GM21381 (cell line): ENCODE results near the gene NRXN3.

Experiments used
- ATAC-seq: cut with Tn5 transposase; IDR thresholded peaks from one replicate; pipeline ENCODE4 v1.9.1; 2021; ENCODE audit warnings: mild to moderate bottlenecking, moderate library complexity; ENCODE audit not compliant: unreplicated experiment

NRXN3 gene

DNA sequence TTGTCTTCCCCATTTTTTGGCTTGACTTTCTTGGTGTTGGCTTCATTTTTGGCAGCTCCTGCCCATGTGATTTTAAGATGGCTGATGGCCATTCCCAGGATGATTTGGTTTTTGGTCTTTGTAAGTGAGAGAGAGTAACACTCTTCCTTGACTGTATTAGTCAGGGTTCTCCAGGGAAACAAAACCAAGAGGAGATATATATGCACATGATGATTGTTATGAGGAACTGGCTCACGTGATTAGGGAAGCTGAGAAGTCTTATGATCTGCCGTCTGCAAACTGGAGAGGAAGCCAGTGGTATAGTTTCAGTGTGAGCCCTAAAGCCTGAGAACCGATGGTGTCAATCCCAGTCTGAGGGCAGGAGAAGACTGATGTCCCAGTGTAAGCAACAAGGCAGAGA, 146.6 kb downstream of the NRXN3 start:
- no peak for ATAC-seq

DNA sequence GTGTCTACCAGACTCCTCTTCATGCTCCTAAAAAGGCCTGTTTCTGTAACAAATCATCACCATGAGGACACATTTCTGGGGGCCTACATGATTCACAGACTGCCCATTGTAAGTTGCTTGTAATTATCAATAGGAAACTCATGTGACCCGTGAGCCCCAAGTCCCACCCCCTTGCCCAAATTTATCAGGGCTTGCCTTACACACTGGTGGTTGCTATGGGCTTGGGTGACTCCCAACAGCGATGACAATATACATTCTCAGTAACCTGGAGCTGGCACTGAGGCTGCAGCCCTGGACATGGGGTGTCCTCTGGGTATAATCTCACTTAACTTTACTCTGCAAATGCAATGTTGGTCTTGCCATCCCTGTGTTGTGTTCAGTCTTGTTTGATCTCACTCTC, 149.2 kb downstream of the NRXN3 start:
- no peak for ATAC-seq

DNA sequence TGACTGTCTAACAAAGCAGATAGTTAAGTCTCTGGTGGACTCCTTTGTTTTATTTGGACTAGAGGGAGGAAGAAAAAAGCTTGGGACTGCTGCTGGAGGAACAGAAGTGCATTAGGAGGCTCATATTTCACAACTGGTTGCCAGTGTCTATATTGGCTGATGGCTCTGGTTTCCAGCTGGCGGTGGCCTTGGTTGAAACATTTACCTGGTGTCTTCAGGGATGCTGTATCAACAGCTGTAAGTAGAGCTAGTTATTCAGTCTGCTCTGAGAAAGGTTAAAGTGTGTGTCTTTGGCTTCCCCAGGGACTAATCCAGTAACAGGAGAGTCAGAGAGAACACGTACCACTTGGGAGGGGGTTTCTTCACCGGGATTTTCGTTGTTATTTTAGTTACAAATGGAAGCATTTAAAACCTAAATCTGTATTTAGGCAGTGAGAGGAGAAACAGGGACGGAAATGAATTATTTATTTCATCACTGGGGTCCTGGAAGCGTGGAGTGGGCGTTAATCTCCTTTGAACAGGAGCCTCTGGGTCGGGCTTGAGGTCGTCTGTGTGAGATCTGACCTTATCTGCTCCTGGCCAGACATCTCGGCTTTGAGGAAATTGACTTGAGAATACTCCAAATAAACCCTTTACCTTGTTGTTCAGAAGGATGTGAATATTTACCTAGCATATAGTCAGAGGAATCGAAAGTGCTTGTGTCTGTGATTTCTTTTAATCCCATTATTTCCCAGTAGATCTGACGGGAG, 149.9 kb downstream of the NRXN3 start:
- ATAC-seq: no peak

DNA sequence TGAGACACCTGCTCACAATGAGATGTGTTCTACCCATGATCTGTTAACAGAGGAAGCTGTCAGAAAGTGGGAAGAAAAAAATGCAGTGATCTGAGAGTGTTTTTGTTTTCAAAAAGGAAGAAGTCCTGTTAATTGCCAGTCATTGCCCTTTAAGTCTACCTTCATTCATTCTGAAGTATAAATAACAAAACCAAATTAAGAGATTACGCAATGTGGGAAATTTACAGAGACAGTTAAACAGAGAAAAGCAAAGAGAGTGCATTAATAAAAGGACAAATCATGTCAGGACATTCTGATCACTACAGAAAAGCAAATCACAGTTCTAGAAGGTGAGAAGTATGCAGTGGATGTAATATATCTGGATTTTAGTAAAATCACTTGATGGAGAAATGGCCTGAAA, 154.2 kb downstream of the NRXN3 start:
- ATAC-seq: no peak

DNA sequence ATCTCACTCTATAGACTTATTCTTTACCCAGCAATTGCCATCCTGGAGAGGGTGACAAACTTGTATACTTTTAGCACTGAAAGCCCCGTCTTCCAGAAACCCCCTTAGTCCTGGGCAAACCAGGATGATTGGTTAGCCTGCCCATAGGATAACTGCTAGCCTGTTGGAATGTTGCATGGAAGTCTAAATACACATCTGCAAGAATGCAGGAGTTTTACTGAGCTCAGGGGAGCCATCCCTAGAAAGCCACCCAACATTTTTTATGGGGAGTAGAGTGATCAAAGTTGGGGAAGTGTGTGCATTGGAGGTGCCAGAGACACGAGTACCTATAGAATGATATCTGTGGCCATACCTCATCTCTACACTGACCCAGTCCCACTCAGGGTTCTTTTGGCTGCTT, 155.7 kb downstream of the NRXN3 start:
- ATAC-seq: no peak

DNA sequence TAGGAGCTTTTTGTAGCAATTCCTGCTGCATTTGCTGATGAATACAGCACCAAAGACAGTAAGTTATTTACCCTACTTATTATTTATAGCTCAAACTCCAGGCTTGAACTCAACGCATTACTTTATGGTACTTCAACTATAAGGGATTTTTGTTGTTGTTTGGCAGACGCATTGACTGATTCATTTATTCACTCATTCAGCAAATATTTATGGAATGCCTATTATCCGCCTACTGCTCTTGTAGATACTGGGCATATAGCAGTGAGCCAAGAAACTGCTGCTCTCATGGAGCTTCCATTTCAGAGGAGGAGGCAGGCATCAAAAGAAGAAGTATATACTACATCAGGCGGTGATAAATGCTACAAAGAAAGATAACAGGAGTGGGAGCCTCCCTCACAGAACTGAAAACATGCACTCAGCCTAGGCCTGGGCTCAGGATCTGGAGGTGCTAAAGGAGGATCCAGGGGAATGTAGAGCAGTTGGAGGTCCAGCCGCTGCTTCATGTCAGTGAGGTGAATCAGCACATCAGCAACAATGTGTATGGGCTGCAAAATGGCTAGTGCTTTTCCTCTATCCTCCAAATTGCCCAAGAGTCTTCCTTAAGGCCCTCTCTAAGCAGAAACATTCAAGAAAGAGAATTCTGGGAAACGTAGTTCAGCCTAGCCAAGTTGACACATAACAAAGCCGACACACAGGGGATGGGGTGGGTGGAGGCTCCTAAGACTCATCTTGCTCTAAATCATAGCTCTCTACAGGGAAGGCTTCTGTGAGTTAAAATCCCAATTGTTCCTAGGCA, 157.5 kb downstream of the NRXN3 start:
- ATAC-seq: no peak

DNA sequence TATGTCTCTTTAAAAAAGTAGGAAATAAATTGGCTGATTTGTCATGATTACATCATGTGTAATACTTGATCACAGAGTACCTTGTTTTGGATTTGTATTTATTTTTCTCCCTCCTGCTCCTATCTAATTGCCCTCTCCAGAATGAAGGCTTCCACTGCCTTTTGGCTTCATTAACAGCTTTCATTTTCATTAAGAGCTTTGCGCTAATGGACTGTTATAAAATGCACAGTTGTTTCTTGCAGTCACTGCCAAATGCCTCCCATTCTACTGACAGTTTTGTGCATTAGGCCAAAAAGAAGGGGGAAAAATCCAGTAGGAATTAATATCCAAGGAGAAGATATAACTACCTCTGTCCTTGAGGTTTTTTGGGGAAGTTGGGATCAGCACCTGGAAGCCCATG, 159.2 kb downstream of the NRXN3 start:
- no peak for ATAC-seq

DNA sequence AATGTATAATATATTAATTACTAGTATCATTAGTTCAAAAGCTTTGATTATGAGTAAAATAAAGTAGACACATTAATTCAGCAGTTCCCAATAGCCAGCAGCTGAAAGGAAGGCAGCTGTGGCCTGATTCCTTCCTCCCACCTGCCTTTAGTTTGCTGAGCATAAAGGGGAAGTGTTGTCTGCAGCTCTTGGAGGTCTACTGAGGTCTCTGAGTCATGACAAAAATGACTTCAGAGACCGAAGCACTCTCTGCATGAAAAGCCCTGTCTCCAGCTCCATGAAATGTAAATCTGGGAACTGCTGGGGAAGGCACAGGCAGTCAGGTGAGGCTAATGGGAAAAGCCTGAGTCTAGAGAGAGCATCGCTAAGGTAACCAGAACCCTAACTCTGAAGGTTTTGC, 165.4 kb downstream of the NRXN3 start:
- ATAC-seq: no peak

DNA sequence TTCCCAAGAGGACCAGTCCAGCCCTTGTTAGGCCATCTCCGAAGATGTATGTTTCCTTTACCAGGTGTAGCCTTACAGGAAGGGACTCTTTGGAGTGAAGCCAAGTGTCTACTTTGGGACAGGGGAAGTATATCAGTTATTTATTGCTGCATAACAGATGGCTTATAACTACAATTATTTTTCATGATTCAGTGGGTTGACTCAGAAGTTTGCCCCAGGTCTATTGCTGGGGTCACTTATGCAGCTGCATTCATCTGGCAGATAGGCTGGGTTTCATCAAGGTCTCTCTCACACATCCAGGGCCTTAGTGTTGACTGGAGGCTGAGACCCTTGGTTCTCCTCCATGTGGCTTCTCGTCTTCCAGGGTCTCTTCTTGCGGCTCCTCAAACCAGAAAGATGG, 170.1 kb downstream of the NRXN3 start:
- ATAC-seq: no peak

DNA sequence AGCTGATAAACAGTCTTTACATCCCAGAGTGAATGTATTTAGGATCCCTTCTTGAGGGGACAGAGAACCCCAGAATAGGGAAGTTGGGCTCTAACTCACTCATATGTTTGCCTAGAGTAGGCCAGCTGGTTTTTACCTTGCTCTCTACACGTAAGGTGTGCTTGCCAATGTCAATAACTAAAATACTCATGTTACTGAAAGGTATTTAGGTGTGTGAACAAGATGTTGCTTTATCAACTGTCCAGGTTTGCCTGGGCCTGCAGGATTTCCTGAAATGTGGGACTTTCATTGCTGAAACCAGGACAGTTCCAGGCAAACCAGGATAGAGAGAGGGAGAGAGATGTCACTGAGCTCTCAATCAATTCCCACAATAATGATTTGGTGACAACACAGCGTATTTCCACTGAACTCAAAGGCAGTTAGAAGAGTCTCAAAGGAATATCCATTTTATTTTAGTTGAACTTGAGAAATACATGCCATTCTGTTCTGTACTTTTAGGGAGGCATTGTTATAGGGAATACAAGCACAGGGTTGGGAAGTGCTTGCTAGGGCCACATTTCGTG, 171.7 kb downstream of the NRXN3 start:
- ATAC-seq: no peak

DNA sequence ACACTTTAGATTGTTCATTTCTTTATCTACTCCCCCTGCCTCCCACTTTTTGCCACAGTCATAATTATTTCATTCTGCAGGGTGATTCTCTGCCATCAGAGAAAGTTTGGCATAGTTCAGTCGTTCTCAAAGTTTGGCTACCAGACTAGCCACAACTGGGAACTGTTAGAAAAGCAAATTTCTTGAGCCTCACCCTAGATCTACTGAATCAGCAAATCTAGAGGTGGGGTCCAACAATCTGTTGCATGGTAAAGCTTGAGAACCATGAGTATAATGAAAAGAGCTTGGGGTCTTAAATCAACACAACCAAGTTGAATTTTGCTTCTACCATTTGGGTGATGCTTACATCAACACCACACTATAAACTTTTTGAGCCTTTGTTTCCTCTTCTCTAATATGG, 172.7 kb downstream of the NRXN3 start:
- no peak for ATAC-seq

DNA sequence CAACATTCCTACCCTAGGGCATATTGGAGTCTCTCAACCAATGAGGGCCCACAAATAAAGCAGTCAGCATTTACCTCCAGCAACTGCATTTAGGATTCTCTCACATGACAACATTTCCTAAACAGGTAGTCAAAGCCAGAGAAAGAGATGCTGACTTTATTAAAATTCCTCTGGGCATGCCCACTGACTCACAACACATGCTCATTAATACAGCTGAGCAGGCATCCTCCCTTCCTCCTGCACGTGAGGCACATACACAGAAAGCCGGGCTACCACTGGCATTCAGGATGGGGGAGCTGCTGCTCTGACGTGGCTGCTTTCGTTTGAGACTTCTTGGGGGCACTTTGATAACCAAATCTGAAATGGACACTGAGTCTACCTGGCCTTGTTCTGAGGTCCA, 174.1 kb downstream of the NRXN3 start:
- ATAC-seq: no peak

DNA sequence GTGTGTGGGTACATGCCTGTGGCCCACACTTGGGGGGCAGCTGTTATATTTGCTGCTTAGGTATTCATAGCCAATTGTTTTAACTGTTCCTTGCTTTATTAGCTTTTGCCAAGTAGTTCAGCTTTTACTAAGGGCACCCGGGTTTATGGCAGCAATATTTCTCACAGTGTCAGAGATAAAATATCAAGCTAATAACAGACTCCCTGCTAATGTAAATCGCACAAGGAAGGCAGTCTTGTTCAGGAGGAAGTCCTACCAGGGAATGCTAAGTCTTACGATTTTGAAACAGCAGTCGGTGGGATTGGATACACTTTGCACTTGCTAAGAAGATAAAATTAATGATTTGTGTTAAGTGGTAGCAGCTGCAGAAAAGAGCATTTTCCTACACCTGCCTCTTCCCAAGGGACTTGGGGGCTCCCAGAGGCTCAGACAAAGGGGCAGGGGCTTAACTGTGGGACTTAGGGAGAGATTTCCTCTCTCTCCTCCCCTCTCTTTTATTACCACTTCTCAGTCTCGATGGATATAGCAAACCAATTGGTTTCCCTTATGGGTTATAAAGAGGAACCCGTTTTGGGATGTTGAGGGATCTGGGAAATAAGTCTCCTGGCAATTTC, 175.1 kb downstream of the NRXN3 start:
- ATAC-seq: no peak

DNA sequence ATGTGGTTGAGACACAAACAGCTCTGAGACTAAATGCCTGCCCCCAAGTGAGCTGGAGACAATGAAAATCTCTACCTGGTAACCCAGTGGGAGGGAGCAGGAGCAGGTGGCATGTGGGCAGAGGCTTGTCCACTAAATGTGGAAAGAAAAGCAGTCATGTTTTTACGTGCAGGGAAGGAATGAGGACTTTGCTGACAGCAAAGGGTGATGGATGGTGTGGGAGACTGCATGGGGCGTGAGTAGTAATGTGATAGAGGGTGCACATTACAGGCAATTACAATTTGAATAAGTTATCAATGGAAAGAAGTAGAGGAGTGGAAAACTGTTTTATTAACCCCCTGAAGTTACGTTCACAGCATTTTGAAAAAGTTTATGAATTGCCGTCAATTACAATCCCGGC, 176.6 kb downstream of the NRXN3 start:
- no peak for ATAC-seq

DNA sequence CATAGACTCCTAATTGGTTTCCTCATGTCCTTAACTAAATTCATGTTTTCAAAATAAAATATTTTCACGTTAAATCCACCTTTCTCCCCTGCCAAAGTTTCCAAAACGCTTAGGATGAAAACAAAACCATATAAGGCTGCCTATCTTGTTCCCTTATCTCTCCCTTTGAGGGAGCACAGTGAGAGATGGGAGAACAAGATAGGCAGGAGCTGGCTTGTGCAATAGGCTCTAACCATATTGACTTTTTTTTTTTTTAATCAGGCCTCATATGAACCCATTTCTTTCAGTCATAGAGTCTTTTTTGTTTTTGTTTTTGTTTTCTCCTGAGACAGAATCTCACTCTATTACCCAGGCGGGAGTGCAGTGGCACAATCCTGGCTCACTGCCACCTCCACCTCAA, 184.9 kb downstream of the NRXN3 start:
- ATAC-seq: no peak

DNA sequence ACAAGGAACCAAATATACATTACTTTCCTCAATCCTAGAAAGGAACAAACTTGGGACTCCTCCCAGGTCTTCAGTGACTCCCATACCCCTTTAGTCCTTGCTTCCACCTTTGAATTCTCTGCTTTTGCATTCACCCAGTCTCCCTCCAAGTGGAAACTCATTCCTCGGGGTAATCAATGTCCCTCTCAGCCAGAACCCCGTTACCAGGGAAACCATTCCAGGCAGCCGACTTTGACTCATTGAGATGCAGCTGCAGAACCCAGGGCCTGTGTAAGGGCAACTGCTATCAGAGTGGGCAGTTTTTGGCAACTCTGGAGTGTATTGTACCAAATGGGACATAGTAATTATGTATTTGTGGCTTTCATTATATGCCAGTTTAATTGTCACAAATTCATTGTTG, 186.2 kb downstream of the NRXN3 start:
- no peak for ATAC-seq

DNA sequence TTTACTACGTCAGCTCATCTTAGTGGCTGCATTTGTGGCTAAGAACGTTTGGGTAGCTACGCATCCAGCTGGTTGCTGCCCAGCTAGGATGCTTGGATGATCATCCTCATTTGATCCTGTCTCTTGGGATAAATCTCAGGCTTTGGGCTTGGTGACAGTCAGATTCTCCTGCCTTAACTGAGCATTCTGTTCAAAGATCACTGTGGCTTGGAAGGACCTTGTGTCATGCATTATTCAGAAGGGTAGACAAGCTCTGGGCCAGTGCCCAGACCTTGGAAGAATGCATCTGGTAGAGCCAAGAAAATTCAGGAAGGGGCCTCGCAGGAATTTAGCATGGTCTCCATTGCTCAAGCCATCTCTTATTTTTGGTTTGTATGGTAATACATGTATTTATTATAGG, 188.4 kb downstream of the NRXN3 start:
- ATAC-seq: no peak

DNA sequence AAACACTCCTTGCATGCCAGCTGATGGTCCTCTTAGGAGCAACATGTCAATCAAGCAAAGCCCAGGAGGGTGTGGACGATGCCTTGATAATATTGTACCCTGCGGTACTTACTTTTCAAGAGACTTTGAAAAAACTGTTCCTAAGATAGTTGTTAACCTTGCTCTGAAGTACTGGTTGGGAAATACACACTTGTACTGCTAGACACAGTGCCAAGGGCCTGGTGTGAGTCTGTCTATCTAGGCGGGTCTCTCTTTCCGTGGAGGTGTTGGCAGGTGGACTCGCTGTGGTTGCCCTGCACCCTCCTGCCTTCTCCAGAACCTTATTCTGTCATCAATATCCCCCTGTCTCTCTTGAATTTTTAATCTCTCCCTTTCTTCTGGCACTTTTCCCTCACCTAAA, 189.4 kb downstream of the NRXN3 start:
- ATAC-seq: no peak

DNA sequence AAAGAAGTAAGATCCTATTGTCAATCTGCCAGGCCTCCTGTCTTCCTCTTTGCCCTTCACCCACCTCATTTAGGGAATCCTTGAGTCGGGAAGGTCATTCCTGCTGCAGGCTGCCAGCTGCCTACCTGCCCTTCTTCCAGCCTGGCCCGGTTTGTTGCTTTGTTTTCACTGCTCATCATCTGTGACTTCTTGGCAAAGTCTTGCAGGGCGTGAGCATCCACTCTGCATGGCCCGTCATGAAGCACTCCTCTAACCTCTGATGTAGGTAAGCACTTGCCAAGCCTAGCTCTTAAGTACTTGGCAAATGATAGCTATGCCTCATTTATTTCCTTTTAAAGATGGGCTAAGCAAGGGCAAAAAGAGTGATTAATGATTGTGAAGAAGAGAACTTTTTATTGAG, 192.8 kb downstream of the NRXN3 start:
- ATAC-seq: no peak

DNA sequence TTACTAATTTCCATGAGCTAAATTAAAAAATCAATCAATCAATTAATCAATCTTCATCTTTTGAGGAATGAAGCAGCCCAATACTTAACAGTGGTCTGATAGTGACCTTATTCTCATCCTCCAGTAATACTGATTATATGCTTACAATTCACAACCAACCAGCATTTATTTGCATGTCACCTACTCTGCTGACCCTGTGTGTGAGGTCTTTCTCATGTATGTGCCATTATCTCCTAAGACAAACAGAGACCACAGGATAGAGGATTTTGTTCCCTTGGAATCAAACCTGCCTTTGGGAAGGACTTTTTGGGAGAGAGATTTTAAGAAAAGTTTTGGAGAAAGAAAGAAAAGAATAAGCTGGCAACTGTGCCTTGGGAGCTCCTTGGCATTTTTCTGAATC, 197.2 kb downstream of the NRXN3 start:
- ATAC-seq: no peak

DNA sequence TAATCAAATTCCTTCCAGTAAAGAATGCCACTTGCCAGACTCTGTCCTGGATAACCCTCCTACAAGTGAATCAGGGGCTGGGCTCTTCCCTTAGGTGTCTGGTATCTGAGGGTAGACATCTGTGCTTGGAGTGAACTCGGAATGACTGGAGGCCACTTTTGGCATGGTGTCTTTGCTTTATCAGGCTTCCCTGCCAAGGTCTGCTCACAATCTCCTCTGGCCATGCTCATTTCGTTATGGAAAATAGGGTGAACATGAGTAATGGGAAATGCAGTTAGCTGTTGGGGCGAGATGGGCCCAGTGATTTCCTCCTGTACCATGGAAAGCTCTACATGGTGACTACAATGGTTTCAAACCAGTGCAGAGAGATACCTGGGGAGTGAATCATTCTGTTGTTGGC, 212.9 kb downstream of the NRXN3 start:
- ATAC-seq: no peak

DNA sequence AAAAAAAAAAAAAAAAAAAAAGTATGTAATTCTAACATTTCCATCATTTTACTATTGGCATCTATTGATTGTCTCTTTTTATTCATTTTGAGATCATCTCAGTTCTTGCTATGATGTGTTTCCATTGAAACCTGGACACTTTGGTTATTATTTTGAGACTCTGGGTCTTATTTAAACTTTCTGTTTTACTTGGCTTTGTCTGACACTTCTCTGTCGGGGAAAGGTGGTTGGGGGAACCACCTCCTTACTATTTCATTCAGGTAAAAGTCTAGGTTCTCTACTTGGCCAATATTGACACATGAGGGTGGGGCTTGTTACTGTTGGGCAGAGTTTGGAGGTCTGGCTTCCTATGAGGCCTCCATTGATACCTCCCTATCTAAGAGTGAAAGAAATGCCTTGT, 228.0 kb downstream of the NRXN3 start:
- no peak for ATAC-seq
